Myocyte (in vitro differentiated cells): ENCODE results near the gene DHX36. TPM values are rescaled to one million over a fixed set of nuclear protein-coding genes. Genes with fewer than 3 reads are reported as not detected.

Experiments used
- DNase-seq: peaks from one replicate; pipeline ENCODE4 v3.0.0-alpha.2; 2012; ENCODE audit warnings: low read depth
- total RNA-seq: library from RNA; depleted of rRNA; stranded (reverse); fragments of >200 nt; gene quantifications from 2 replicates; pipeline ENCODE4 v1.2.3, GENCODE V29; 2014

DHX36 gene
- total RNA-seq, 1 donor from 2014 or later = 54.5 TPM

- no peak for DNase-seq
These were observed 99.4 kb downstream of the DHX36 start for GRCh38 chr3:154224866-154225265.

DNA sequence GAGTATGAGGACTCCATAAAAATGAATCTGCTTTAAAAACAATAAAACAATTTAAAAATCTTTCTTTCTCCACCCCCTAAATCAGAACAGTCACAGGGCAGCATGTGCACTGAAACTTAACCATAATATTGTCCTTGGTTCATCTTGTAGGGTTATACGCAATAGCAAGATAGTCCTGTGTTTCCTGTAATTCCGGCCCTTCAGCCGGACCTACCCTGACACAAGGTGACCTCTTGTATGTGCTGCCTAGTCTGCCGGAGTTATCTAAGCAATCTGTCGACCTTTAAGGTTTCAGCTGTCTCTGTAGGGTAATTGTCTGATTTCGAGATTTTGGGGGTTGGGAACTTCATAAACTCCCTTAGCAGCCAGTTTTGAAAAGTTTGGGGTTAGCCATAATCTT is 99.9 kb downstream of the DHX36 start:
- no peak for DNase-seq

DNA sequence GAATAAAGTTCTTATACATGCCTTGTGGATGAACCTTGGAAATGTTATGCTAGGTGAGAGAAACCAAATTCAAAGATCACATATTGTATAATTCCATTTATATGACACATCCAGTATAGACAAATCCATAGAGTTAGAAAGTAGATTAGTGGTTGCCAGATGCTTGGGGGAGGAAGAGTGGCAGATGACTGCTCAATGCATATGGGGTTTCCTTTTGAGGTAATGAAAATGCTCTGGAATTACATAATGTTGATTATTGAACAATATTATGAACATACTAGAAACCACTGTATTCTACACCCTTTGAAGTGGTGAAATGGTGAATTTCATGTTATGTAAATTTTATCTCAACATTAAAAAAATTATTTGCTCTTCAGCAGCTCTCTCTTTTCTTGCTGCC is 100.8 kb downstream of the DHX36 start:
- DNase-seq = no peak

Other genes with a start within 250 kb of the DHX36 start
- 0.40 and 0.62 TPM in 2 replicates for gene ARHGEF26, start 203.1 kb downstream of the DHX36 start, total RNA-seq
- gene GPR149, start 105.7 kb upstream of the DHX36 start, total RNA-seq = not detected in 2 replicates